ENCODE measurements around the gene CCDC81.

DNA sequence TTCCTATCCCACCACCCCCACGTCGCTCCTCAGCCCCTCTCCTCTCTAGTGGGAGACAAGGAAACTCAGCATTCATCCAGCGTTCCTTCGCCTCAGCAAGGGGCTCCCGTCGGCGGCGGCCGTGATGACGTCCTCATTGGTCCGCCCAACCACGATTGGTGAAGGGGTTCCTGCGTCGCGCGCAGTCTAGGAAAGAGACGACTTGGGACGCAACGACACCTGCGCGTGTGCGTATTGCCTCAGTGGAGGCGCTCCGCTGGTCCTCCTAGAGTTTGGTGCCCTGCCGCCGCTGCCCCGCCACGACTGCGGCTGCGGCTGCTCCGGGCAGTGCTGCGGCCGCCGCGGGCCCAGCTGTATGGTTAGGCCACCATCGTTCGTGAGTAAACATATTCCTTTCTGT, 56.6 kb downstream of the CCDC81 start:
- TF ChIP-seq EED (CRISPR knock-in tag; IDR thresholded peaks at IDR 0.05) (no peak), SMAD9 (CRISPR knock-in tag; IDR thresholded peaks at IDR 0.05) (no peak)
